ENCODE measurements around the gene B4GALNT1.
"Not testable (repeated sequence)": the region's sequence is repeated elsewhere in the genome, so short reads cannot be mapped to it uniquely, and the experiment has no call there.

B4GALNT1 gene

GRCh38 chr12:57621497-57622292, 11.3 kb downstream of the B4GALNT1 start:
- FAIRE-seq (no peak), DNase-seq (ENCODE audit: low spot score) (peak; percentile 72)

- DNase-seq (ENCODE audit: low spot score) (no peak), FAIRE-seq (no peak)
These were observed 12.0 kb downstream of the B4GALNT1 start for GRCh38 chr12:57620936-57621496.

GRCh38 chr12:57620245-57620935, 12.6 kb downstream of the B4GALNT1 start:
- DNase-seq (ENCODE audit: low spot score), result no peak
- FAIRE-seq, result no peak

GRCh38 chr12:57619434-57620244, 13.4 kb downstream of the B4GALNT1 start:
- DNase-seq (ENCODE audit: low spot score) (no peak), FAIRE-seq (no peak)

GRCh38 chr12:57618966-57619433, 14.0 kb downstream of the B4GALNT1 start:
- FAIRE-seq (no peak), DNase-seq (ENCODE audit: low spot score) (no peak)

DNA sequence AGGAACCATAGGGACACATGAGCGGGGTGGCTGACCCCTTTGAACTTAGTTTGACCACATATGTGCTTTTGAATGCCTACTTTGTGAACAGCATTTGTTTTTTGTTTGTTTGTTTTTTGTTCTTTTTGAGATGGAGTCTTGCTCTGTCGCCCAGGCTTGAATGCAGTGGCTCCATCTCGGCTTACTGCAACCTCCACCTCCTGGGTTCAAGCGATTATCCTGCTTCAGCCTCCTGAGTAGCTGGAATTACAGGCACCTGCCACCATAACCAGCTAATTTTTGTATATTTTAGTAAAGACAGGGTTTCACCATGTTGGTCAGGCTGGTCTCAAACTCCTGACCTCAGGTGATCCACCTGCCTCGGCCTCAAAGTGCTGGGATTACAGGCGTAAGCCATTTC, 14.6 kb downstream of the B4GALNT1 start:
- FAIRE-seq; DNase-seq (ENCODE audit: low spot score): not testable (repeated sequence)

DNA sequence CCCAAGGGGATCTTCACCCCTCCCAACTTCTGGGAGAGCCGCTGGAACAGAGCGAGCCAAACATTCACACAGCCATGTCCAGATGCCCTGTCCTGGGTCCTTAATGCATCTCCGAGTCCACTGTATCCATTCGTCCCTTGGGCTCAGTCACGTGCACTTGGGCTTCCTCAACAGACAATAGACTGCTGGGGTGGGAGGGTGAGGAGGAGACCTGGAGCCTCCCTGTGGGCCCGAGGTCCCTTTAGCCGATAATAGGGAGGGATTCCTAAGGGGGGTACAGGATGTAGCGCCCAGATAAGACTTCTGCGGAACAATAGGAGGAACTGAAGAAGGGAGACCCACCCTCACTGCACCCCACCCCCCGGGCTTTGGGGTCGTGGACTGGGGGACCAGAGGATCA, 15.1 kb downstream of the B4GALNT1 start:
- no peak for FAIRE-seq
- DNase-seq (ENCODE audit: low spot score), result no peak

- FAIRE-seq, result no peak
These were observed 16.5 kb downstream of the B4GALNT1 start for GRCh38 chr12:57616383-57617101.

DNA sequence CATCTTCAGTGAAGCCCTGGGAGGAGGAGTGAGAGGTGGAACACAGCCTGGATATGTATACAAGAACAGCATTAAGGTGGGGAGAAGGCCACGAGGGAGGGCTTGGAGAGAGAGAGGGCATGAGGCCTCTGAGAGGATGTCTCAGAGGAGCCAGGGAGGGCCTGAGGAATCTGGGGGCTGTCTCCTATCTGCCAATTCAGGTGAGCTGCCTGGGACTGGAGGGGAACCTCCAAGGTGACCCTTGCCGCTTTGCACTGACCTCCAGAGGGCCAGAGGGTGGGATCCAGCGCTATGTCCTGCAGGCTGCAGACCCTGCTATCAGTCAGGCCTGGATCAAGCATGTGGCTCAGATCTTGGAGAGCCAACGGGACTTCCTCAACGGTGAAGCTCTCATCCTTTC, 17.4 kb downstream of the B4GALNT1 start:
- no peak for FAIRE-seq
- no peak for DNase-seq (ENCODE audit: low spot score)

More at GRCh38 chr12:57616383-57617101, 16.5 kb downstream of the B4GALNT1 start:
- DNase-seq (ENCODE audit: low spot score), result no peak

GRCh38 chr12:57614948-57615500, 18.0 kb downstream of the B4GALNT1 start:
- FAIRE-seq, result no peak

DNA sequence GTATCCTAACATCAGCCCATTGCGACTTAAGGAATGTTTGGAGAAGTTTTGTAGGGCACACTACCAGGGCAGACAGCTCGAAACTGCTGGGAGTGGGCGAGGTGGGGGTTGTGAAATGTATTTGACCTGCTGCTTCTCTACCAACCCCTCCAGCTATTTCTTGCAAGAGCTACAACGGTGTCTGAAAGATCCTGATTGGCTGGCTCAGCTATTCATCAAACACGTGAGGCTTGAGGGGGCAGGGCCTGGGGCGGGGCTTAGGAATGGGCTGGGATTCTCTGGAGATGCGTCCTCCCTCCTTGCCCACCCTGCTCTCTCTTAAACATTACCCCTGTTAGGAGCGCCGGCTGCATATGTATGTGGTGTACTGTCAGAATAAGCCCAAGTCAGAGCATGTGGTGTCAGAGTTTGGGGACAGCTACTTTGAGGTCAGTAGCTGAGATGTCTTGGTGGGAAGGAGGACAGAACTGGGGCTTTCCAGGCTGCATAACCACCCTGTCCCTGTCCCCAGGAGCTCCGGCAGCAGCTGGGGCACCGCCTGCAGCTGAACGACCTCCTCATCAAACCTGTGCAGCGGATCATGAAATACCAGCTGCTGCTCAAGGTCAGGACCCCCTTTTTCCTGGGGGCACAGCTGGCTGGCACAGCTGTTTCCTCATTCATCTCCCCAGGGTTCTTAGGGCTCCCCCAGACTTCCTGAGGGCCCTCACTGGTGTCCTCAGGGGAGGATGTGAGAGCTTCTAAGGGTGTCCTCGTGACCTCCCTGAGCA, 18.6 kb downstream of the B4GALNT1 start:
- FAIRE-seq, result no peak
- no peak for DNase-seq (ENCODE audit: low spot score)

More at GRCh38 chr12:57614948-57615500, 18.0 kb downstream of the B4GALNT1 start:
- no peak for DNase-seq (ENCODE audit: low spot score)

DNA sequence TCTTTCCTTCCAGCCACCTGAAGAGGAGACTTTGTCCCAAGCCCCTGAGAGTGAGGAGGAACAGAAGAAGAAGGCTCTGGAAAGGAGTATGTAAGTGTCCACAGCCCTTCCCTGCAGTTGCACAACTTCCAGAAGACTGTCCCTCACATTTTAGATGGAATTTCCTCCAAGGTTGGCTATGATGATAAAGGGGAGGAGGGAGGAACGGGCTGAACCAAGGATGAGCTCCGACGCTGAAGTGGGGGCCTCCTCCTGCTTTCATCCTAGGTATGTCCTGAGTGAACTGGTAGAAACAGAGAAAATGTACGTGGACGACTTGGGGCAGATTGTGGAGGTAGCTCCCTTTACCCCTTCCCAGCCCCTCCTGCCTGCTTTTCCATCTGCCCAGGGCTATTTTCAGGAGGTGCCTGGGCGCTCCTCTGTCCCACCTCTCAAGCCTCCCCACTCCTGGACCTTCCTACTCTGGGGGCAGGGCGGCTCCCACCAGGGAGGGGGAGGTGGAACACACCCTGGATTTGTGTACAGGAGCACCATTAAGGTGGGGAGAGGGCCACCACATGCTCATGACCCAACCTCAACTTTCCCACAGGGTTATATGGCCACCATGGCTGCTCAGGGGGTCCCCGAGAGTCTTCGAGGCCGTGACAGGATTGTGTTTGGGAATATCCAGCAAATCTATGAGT, 19.4 kb downstream of the B4GALNT1 start:
- DNase-seq (ENCODE audit: low spot score), result no peak
- FAIRE-seq, result no peak

- FAIRE-seq (no peak), DNase-seq (ENCODE audit: low spot score) (no peak)
These were observed 20.1 kb downstream of the B4GALNT1 start for GRCh38 chr12:57612711-57613426.

DNA sequence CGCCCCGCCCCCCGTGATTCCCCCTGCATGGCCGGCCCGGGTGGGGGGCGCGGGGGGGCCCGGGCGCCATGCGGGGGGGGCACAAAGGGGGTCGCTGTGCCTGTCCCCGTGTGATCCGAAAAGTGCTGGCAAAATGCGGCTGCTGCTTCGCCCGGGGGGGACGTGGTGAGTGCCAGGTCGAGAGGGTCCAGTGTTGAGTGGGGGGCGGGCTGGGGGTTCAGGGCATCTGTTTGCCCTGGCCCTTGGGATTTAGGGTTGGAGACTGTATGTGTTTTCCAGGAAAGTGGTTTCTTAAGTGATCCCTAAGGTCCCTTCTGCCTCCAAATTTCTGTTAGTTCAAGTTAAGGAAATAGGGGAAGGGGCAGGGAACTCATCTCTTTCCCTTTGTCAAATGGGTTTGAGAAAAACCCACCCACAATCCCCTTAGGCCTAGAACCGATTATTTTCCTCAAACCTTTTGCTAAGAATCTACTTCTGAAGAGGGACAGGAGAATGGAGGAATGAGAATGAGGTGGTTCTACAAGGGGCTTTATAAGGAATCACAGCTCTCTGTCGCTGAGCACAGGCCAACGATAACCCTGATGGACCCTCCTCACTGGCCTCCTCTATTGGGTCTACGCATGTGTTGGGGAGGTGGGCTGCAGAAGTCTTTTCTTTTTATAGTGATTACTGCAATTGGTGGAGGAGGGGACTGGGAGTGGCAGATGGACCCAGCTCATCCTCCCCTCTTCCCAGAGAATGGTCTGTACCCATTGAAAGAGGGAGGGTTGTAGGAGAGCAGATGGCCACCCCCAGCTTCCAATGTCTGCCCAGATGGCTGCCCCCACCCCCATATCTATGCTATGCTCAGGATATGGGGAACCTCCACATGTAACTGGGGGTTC, 20.9 kb downstream of the B4GALNT1 start:
- DNase-seq (ENCODE audit: low spot score), result no peak

GRCh38 chr12:57611108-57611826, 21.7 kb downstream of the B4GALNT1 start, which contains the start of gene ARHGEF25:
Gene ARHGEF25 (plus strand): TSS chr12:57611435. CDS start chr12:57611895, 460 bp downstream.
- FAIRE-seq, result peak; percentile 67
- DNase-seq (ENCODE audit: low spot score), result peak; percentile 93

More for the DNA sequence above, 20.9 kb downstream of the B4GALNT1 start:
- no peak for FAIRE-seq

GRCh38 chr12:57610554-57611107, 22.4 kb downstream of the B4GALNT1 start:
- DNase-seq (ENCODE audit: low spot score) (peak; percentile 33), FAIRE-seq (no peak)

Measured in urothelium cell line (cell line).